Subcutaneous adipose tissue (tissue), 4 donors: ENCODE results near the gene PTPRE. TPM values are rescaled to one million over a fixed set of nuclear protein-coding genes. Genes with fewer than 3 reads are reported as not detected.

Source experiments
- CTCF ChIP-seq: fragments of 450-650 bp; IDR thresholded peaks from one replicate; pipeline ENCODE4 v1.5.1; 2016; ENCODE audit warnings: low read depth, mild to moderate bottlenecking, control low read depth, antibody characterized with exemption, moderate library complexity
- total RNA-seq, 4 donors: library from RNA; depleted of rRNA; stranded (reverse); fragments of >200 nt; gene quantifications; one replicate each; pipeline ENCODE4 v1.1.0, GENCODE V29; 2016

PTPRE gene
- total RNA-seq, 4 donors from 2014 or later: 10.7 to 66.8 (median 27.9) TPM

- TF ChIP-seq CTCF: no peak
These were observed 3.1 kb upstream of the PTPRE start for GRCh38 chr10:127903789-127904188.

DNA sequence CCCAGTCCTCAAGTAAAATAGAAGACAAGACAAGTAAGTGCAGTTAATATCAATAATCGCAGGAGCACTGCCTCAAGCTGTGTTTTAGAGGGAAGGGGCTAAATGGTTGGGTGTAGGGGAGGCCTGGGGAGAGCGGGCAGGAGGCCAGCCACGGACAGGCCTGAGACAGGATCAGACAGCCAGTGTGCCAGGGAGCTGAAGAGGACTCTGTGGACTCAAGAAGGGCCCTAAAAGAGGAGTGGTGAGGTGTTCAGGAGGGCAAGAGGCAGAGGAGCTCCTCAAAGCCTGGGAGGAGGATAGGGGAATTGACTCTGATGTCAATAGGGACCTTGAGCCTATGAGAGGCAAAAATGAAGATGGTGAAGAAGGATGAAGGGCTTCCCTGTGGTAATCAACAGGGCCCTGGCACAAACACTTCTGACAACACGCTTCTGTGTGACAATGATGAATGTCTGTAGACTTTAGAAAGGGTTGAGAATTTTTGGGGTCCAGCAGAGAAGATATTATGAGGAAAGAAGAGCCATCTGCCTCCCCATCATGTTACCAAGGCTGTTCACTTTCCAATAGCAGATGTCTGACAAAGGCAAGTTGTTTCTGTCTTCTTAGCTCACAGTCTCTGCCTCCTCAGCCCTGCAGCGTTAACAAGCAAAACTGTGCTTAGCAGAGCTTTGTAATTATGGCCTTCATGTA is 2.4 kb upstream of the PTPRE start:
- TF ChIP-seq CTCF: no peak

DNA sequence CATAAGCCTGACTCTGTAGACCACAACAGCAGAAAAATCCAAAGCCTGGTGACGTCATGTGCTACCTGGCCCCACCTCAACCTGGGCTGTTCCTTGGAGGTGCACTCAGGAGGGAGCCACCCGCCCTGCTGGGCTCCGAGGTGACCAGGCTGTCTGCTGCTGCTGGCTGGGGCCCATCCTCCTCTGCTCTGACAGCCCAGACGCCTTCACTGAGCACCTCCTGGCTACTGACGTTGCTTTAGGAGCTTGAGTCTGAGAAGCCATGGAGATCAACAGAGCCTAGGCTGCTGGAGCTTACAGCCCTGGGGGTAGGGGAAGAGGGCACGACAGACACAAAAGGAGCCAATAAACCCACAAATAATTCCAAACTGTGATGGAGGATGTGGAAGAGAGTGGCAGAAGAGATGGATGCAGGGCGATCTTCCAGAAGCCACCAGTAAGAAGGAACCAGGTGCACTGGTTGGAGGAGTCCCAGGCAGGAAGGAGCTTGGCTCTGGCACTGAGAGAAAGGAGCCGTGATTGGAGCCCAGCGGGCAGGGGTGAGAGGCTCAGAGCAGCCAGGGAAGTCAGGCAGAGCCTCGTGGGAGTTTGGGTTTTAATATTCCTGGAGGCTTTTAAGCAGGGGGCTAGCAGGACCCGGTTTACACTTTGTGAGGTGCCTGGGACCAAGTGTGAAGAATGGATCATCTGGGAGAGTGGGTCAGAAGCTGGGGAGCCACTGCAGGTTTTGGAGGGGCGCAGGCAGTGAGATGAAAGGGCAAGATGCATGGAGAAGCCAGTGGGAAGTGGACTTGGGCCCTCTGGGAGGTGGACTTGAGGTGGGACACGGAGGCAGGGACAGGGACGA is 1.7 kb upstream of the PTPRE start:
- no peak for TF ChIP-seq CTCF

GRCh38 chr10:127905848-127906261 is 1.0 kb upstream of the PTPRE start:
- TF ChIP-seq CTCF: no peak

- no peak for TF ChIP-seq CTCF
These were observed 655 bp downstream of the PTPRE start for GRCh38 chr10:127907411-127908105.

DNA sequence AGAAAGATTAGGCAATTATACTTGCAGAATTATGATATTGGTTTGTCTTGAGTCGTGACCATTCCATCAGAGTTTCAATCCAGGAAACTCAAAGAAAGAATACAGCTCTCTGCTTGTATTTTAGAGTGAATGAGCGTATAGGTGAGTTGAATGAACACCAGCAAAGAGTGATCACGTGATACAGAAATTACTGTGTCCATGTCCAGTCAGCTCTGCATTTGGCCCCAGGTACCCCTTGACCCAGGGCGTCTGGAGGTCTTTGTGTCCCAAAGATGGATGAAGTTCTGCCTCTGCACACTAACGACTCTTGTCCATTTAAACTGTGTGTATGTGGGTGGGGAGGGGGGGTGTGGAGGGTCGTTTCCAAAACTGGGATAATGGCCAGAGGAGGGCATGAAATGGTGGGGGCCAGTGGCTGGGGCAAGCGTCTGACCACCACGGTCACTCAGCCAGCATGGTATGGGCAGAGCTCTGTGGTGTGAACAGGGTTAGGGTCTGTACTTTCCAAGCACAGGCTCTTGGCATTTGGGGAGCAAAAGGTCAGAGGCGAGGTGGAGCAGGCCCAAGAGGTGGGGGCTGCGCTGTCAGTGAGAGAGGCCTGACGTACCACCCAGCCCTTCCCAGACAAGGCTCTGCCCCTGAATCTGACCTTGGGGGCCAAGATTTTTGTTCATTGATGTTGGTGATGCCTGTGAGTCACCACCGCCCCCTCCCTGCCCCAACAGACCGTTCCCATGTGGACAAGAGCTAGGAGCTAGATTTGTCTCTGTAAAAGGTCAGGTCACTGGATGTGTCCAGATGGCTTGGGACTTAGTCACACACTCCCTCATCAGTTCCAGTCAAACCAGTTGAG is 1.4 kb downstream of the PTPRE start:
- no peak for TF ChIP-seq CTCF
